ENCODE data around the gene PDLIM4. TPM values are rescaled to one million over a fixed set of nuclear protein-coding genes. Genes with fewer than 3 reads are reported as not detected.

The PDLIM4 gene
- total RNA-seq, 1 experiment from 2014 or later, result 7.6 TPM

GRCh38 chr5:132270335-132270665 is 12.8 kb downstream of the PDLIM4 start:
- no peak overlapping the region for H2BK120ac ChIP-seq (ENCODE audit: low read depth, low read length, poor library complexity, severe bottlenecking)
- peaks cover 2% of the 10 kb centered on the region for H3K23me2 ChIP-seq (ENCODE audit: insufficient read length, low read depth, low read length, poor library complexity, severe bottlenecking)
- H4K91ac ChIP-seq (ENCODE audit: insufficient read length, low read depth, low read length), result no peak overlapping the region
- Mint-ChIP-seq H3K9me3 (no peaks in the 10 kb centered on the region), H3K4me1 (peaks cover 8 to 20% of the 10 kb centered on the region in 2 experiments), H3K36me3 (ENCODE audit: insufficient read depth in 1 of 3, low read depth in 3 of 3) (peaks cover 0 to 3% (median 1%) of the 10 kb centered on the region in 3 experiments; a peak in 1 of 7 replicates), H3K27ac (peak overlapping the region in 1 of 3 experiments; percentile 84; a peak in 1 of 7 replicates), H3K27me3 (ENCODE audit: low read depth) (no peaks in the 10 kb centered on the region), H3K4me3 (no peak overlapping the region)
- no CpG with 5 or more reads among the region's 1 CpG for WGBS (ENCODE audit: extremely low coverage, insufficient read length, low lambda C conversion rate)
- H4K8ac ChIP-seq (replicated peaks; ENCODE audit: insufficient read length, low read depth, low read length), result no peak overlapping the region
- no peaks in the 10 kb centered on the region for H3K27me3 ChIP-seq (ENCODE audit: insufficient read depth, low read length)
- DNase-seq, result no peak
- no peak overlapping the region for H3K14ac ChIP-seq (ENCODE audit: insufficient read depth, low read length)
- no peak overlapping the region for H3K56ac ChIP-seq (ENCODE audit: insufficient read length, low read depth, low read length)
- H2BK5ac ChIP-seq (ENCODE audit: insufficient read length, low read length), result no peak overlapping the region
- no peak overlapping the region for H3T11ph ChIP-seq (ENCODE audit: low read length)
- H2BK12ac ChIP-seq (ENCODE audit: insufficient read length, low read depth, low read length), result no peak overlapping the region
- H2BK15ac ChIP-seq (ENCODE audit: low read depth, low read length), result no peak overlapping the region
- H3K4me2 ChIP-seq (ENCODE audit: insufficient read depth, insufficient read length, low read length), result no peak overlapping the region
- H2AK5ac ChIP-seq (ENCODE audit: insufficient read length, low read length), result no peak overlapping the region
- no peak overlapping the region for H3K4ac ChIP-seq (ENCODE audit: low read depth, low read length)
- H3K18ac ChIP-seq (ENCODE audit: insufficient read length, low read depth, low read length), result no peak overlapping the region
- H3K23ac ChIP-seq (ENCODE audit: insufficient read length, low read depth, low read length), result no peak overlapping the region
- no peaks in the 10 kb centered on the region for H4K20me1 ChIP-seq (ENCODE audit: control insufficient read depth, insufficient read depth, insufficient read length)
- H3K4me1 ChIP-seq (ENCODE audit: insufficient read depth, low read length), result no peaks in the 10 kb centered on the region
- no peaks in the 10 kb centered on the region for H3K79me2 ChIP-seq (ENCODE audit: insufficient read depth, low read length)
- no peak overlapping the region for H2BK20ac ChIP-seq (ENCODE audit: low read depth, low read length, poor library complexity, severe bottlenecking)
- H3K27ac ChIP-seq (ENCODE audit: insufficient read length, low read depth, low read length), result no peak overlapping the region
- H3K79me1 ChIP-seq (ENCODE audit: insufficient read depth, low read depth, low read length, poor library complexity, severe bottlenecking), result no peaks in the 10 kb centered on the region
- no peak overlapping the region for H3K9ac ChIP-seq (ENCODE audit: extremely low read depth, insufficient read length, low read length)
- H3K9me3 ChIP-seq (ENCODE audit: control insufficient read depth, low read depth, low read length), result no peaks in the 10 kb centered on the region
- no peak for TF ChIP-seq CTCF (conservative IDR thresholded peaks at IDR 0.05)
- H2AFZ ChIP-seq (ENCODE audit: low read length), result no peak overlapping the region
- no peak overlapping the region for H4K5ac ChIP-seq (ENCODE audit: insufficient read length, low read depth, low read length)

Data from H9 (cell line).